Natural killer cell (primary cell): Measurements from ENCODE around the gene DAAM2. TPM values are rescaled to one million over a fixed set of nuclear protein-coding genes. Genes with fewer than 3 reads are reported as not detected.

Experiments
- ATAC-seq, 3 donors: fragments of 150-1000 bp in 2 of 3; fragments of 200-7000 bp in 1 of 3; cut with Tn5 transposase; 1 replicate in 1 of 3; 2 replicates in 2 of 3; pipeline ENCODE4 v1.10.0; 2021; ENCODE audit warnings: mild to moderate bottlenecking in 2 of 3, moderate library complexity in 2 of 3
- DNase-seq, 2 donors: peaks; one replicate each; pipeline versions ENCODE4 v3.0.0 to v3.0.0-alpha.2; 2013 to 2021; ENCODE audit warnings: mixed read lengths in 1 of 2
- H3K27ac ChIP-seq: one replicate; pipeline ENCODE4 v1.5.1; 2013; ENCODE audit warnings: mild to moderate bottlenecking, low read length
- H3K27me3 ChIP-seq: one replicate; pipeline ENCODE4 v1.6.1; 2013; ENCODE audit warnings: low read length; ENCODE audit not compliant: control insufficient read depth, insufficient read depth
- H3K36me3 ChIP-seq: one replicate; pipeline ENCODE4 v1.6.1; 2013; ENCODE audit warnings: low read length; ENCODE audit not compliant: control insufficient read depth, insufficient read depth
- H3K4me1 ChIP-seq: one replicate; pipeline ENCODE4 v1.6.1; 2013; ENCODE audit warnings: low read length; ENCODE audit not compliant: control insufficient read depth, insufficient read depth
- H3K4me3 ChIP-seq: one replicate; pipeline ENCODE4 v1.5.1; 2013; ENCODE audit warnings: low read length
- H3K9me3 ChIP-seq: one replicate; pipeline ENCODE4 v1.6.1; 2013; ENCODE audit warnings: low read length; ENCODE audit not compliant: control insufficient read depth, insufficient read depth
- H3K27ac Mint-ChIP-seq, 2 donors: one replicate each; pipeline ENCODE4 v1.8.0; 2022; ENCODE audit warnings: mild to moderate bottlenecking in 2 of 2, mixed read lengths in 2 of 2, moderate library complexity in 1 of 2
- H3K27me3 Mint-ChIP-seq, 2 donors: one replicate each; pipeline ENCODE4 v1.8.0; 2022; ENCODE audit warnings: low read depth in 2 of 2, mixed read lengths in 2 of 2
- H3K36me3 Mint-ChIP-seq: one replicate; pipeline ENCODE4 v1.8.0; 2022; ENCODE audit warnings: mixed read lengths
- H3K4me1 Mint-ChIP-seq, 2 donors: one replicate each; pipeline ENCODE4 v1.8.0; 2022; ENCODE audit warnings: mixed read lengths in 2 of 2
- H3K4me3 Mint-ChIP-seq: one replicate; pipeline ENCODE4 v1.8.0; 2022; ENCODE audit warnings: mild to moderate bottlenecking, moderate library complexity, mixed read lengths
- H3K9me3 Mint-ChIP-seq, 2 donors: one replicate each; pipeline ENCODE4 v1.8.0; 2022; ENCODE audit warnings: mixed read lengths in 2 of 2
- WGBS: methylation state at CpG from one replicate; pipeline ENCODE4 v1.1.7; 2013; ENCODE audit warnings: missing lambda C conversion rate; ENCODE audit not compliant: insufficient coverage; 5-methylcytosine and 5-hydroxymethylcytosine counted together
- intact Hi-C: fragments of 100-400 bp; cut with micrococcal nuclease; formaldehyde crosslinking; loops from one replicate; pipeline ENCODE4 v1.14.2; 2022
- total RNA-seq, 4 donors: library from RNA; stranded (reverse); fragments of 120-200 nt in 1 of 4; gene quantifications; one replicate each; pipeline versions ENCODE4 v1.2.3 to v1.2.4, GENCODE V29; 2013 to 2022
- TF ChIP-seq, protein P1 (sequence below): fragments of 200-600 bp; IDR thresholded peaks from one replicate; pipeline ENCODE4 v1.8.0; 2022; ENCODE audit warnings: antibody characterized with exemption

DAAM2 gene
- total RNA-seq, 3 donors from 2014 or later (not counting 1 experiment from before 2014, with no cell fraction given), result not detected

DNA sequence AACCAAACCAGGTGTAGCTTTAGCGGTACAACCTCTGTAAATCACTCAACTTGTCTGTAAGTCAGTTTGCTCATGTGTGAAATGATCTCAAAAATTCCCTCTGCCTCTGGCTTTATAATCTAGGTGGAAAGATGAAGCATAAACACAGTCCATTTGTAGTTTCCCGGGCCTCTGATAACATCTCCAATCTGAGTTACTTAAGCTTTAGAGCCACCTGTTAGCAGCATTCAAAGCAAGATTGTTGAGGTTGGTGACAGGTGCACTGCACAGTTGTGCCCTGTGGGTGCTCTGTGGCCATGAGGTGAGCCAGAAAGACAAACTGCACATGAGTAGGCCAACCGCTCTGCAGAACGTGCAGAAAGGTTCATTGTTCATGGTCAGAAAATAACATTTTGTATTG is 88.4 kb downstream of the DAAM2 start:
- no peaks in the 10 kb centered on the region for H3K36me3 ChIP-seq

DNA sequence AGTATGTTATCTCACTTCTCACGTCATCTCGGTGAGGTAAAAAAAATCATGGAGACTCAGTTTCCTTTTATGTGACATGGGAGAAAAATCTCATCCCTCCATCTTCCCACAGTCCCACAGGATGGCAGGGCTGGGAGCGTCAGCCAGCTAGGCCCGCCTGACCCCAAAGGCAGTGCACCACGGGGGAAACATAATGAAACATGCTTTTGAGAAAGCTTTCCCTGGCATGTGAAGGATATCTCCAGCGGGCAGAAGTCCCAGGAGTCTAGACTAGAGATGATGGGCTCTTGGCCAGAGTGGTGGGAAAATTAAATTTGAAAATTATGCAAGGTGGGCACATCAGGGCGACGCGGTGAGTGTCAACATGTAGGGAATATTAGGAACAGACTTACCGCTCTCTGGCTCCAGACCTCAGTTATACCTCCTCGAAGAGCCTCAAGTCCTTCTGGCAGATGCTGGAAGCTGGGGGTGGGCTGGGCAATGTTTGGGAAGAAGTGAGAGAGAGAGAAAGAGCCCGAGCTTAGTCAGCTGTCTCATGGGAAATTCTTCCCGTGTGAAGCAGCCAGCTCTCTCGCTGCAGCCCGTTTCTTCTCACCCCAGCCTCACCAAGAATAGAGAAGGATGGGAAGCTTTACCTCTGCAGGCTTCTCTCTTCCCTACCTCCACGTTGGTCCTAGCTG is 89.8 kb downstream of the DAAM2 start:
- TF ChIP-seq, protein P1, sequence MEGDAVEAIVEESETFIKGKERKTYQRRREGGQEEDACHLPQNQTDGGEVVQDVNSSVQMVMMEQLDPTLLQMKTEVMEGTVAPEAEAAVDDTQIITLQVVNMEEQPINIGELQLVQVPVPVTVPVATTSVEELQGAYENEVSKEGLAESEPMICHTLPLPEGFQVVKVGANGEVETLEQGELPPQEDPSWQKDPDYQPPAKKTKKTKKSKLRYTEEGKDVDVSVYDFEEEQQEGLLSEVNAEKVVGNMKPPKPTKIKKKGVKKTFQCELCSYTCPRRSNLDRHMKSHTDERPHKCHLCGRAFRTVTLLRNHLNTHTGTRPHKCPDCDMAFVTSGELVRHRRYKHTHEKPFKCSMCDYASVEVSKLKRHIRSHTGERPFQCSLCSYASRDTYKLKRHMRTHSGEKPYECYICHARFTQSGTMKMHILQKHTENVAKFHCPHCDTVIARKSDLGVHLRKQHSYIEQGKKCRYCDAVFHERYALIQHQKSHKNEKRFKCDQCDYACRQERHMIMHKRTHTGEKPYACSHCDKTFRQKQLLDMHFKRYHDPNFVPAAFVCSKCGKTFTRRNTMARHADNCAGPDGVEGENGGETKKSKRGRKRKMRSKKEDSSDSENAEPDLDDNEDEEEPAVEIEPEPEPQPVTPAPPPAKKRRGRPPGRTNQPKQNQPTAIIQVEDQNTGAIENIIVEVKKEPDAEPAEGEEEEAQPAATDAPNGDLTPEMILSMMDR, result no peak
- no peak for DNase-seq
- intact Hi-C loops, result no loop called here
- H3K9me3 ChIP-seq, result no peaks in the 10 kb centered on the region
- no peak for ATAC-seq
- Mint-ChIP-seq H3K4me3 (no peak overlapping the region), H3K36me3 (no peaks in the 10 kb centered on the region), H3K27me3 (peaks cover 6 to 13% of the 10 kb centered on the region in 2 donors), H3K27ac (no peak overlapping the region), H3K9me3 (no peaks in the 10 kb centered on the region), H3K4me1 (no peaks in the 10 kb centered on the region)
- H3K4me3 ChIP-seq, result no peak overlapping the region
- H3K36me3 ChIP-seq, result no peaks in the 10 kb centered on the region
- WGBS, result 81% methylated on average over 14 of the region's 16 CpGs
- H3K27ac ChIP-seq, result no peak overlapping the region
- H3K4me1 ChIP-seq, result no peaks in the 10 kb centered on the region
- H3K27me3 ChIP-seq, result no peaks in the 10 kb centered on the region

More for the DNA sequence above, 88.4 kb downstream of the DAAM2 start:
- Mint-ChIP-seq H3K4me1 (no peaks in the 10 kb centered on the region), H3K27ac (no peak overlapping the region), H3K36me3 (no peaks in the 10 kb centered on the region), H3K4me3 (no peak overlapping the region), H3K9me3 (no peaks in the 10 kb centered on the region), H3K27me3 (peaks cover 13 to 15% of the 10 kb centered on the region in 2 donors)
- intact Hi-C loops, result no loop called here
- H3K9me3 ChIP-seq, result no peaks in the 10 kb centered on the region
- no peak for ATAC-seq
- H3K27ac ChIP-seq, result no peak overlapping the region
- no peak for DNase-seq
- no peaks in the 10 kb centered on the region for H3K27me3 ChIP-seq
- H3K4me1 ChIP-seq, result no peaks in the 10 kb centered on the region
- 74% methylated on average over 4 of the region's 4 CpGs for WGBS
- TF ChIP-seq, protein P1, result no peak
- no peak overlapping the region for H3K4me3 ChIP-seq

DNA sequence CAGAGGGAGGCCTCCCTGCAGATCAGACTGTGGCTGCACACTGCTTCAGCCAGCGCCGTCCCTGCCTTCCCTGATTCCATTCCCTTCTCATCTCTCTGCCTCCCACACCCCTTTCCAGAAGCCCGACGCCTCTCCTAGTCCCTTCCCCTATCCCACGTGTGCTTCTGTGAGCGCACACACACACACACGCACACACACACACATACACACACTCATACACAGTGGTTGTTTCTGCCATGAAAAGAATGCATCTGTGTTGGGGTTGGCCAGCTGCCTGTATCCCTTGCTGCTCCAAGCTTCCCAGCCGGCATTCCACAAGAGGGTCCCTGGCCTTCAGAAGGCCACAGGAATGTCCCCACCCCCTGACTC is 90.3 kb downstream of the DAAM2 start:
- Histone ChIP-seq H3K9me3 (no peaks in the 10 kb centered on the region), H3K36me3 (no peaks in the 10 kb centered on the region), H3K27ac (no peak overlapping the region), H3K4me3 (no peak overlapping the region), H3K4me1 (no peaks in the 10 kb centered on the region), H3K27me3 (no peaks in the 10 kb centered on the region)
- H3K4me3 Mint-ChIP-seq, result no peak overlapping the region
- no peak for ATAC-seq
- TF ChIP-seq, protein P1, result no peak
- H3K27ac Mint-ChIP-seq, result no peak overlapping the region
- no peaks in the 10 kb centered on the region for H3K9me3 Mint-ChIP-seq
- no peaks in the 10 kb centered on the region for H3K4me1 Mint-ChIP-seq
- intact Hi-C loops, result no loop called here
- peaks cover 3 to 8% of the 10 kb centered on the region in 2 donors for H3K27me3 Mint-ChIP-seq
- no peak for DNase-seq
- 86% methylated on average over 8 of the region's 8 CpGs for WGBS
- no peaks in the 10 kb centered on the region for H3K36me3 Mint-ChIP-seq

DNA sequence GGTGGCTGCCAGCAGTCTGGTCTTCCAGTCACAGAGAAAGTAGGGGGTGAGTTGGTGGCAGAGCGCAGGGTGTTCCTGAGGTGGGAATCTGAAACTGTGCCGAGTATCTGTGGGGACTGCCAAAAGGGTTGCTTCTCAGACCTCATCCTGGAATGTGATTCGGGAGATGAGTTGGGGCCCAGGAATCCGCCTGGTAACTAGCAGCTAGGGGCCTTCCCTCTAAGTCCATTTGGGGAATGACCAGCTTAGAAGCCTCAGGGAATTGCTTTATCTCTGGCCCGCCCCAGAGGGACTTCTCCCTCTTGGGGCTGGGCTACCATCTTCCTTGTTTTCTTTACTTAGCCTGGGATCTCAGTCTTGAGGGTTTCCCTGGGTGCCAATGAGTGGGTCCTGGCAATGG is 92.5 kb downstream of the DAAM2 start:
- no peaks in the 10 kb centered on the region for H3K36me3 Mint-ChIP-seq
- no peaks in the 10 kb centered on the region for H3K9me3 ChIP-seq
- no peak overlapping the region for H3K4me3 Mint-ChIP-seq
- no peaks in the 10 kb centered on the region for H3K9me3 Mint-ChIP-seq
- no peaks in the 10 kb centered on the region for H3K4me1 ChIP-seq
- TF ChIP-seq, protein P1, result no peak
- ATAC-seq, result no peak
- intact Hi-C loops, result no loop called here
- no peak overlapping the region for H3K27ac Mint-ChIP-seq
- DNase-seq, result no peak
- no peaks in the 10 kb centered on the region for H3K27me3 ChIP-seq
- WGBS, result 79% methylated on average over 5 of the region's 5 CpGs
- no peaks in the 10 kb centered on the region for H3K36me3 ChIP-seq
- no peak overlapping the region for H3K27ac ChIP-seq
- no peaks in the 10 kb centered on the region for H3K4me1 Mint-ChIP-seq
- H3K4me3 ChIP-seq, result no peak overlapping the region
- peaks cover 11 to 19% of the 10 kb centered on the region in 2 donors for H3K27me3 Mint-ChIP-seq
